GM23338 (cell line): ENCODE measurements around the gene UBE2R2. TPM values are rescaled to one million over a fixed set of nuclear protein-coding genes. Genes with fewer than 3 reads are reported as not detected.

ENCODE experiments used
- ATAC-seq: fragments of 200-7000 bp; cut with Tn5 transposase; 3 replicates; pipeline ENCODE4 v1.9.1; 2020
- DNase-seq: peaks from one replicate; pipeline ENCODE4 v3.0.0-alpha.2; 2015; ENCODE audit warnings: low spot score
- H2AFZ ChIP-seq: fragments of 200-600 bp; sonication (generic); 2 replicates; pipeline ENCODE4 v1.8.0; 2016; ENCODE audit warnings: antibody characterized with exemption, mild to moderate bottlenecking, moderate library complexity
- H3F3A ChIP-seq: fragments of 200-600 bp; sonication (generic); replicated peaks from 2 replicates; pipeline ENCODE4 v1.8.0; 2017; ENCODE audit warnings: antibody characterized with exemption, mixed run types, low read depth
- H3K27ac ChIP-seq: fragments of 200-600 bp; sonication (generic); 2 replicates; pipeline ENCODE4 v1.6.1; 2016; ENCODE audit warnings: low read depth
- H3K27me3 ChIP-seq: fragments of 200-600 bp; sonication (generic); 2 replicates; pipeline ENCODE4 v1.8.0; 2016; ENCODE audit warnings: mild to moderate bottlenecking, mixed run types, moderate library complexity; ENCODE audit not compliant: insufficient read depth
- H3K36me3 ChIP-seq: fragments of 200-600 bp; sonication (generic); 2 replicates; pipeline ENCODE4 v1.8.0; 2016; ENCODE audit warnings: mild to moderate bottlenecking; ENCODE audit not compliant: insufficient read depth
- H3K4me1 ChIP-seq: fragments of 200-600 bp; sonication (generic); 2 replicates; pipeline ENCODE4 v1.8.0; 2016; ENCODE audit warnings: mild to moderate bottlenecking, moderate library complexity; ENCODE audit not compliant: insufficient read depth
- H3K4me2 ChIP-seq: fragments of 200-600 bp; sonication (generic); 2 replicates; pipeline ENCODE4 v1.7.1; 2017; ENCODE audit warnings: mixed run types
- H3K4me3 ChIP-seq: fragments of 200-600 bp; sonication (generic); 2 replicates; pipeline ENCODE4 v1.6.1; 2016; ENCODE audit warnings: mixed run types
- H3K79me2 ChIP-seq: fragments of 200-600 bp; sonication (generic); replicated peaks from 2 replicates; pipeline ENCODE4 v1.8.0; 2017; ENCODE audit warnings: mild to moderate bottlenecking; ENCODE audit not compliant: insufficient read depth
- H3K9me2 ChIP-seq: fragments of 200-600 bp; sonication (generic); 2 replicates; pipeline ENCODE4 v1.8.0; 2017; ENCODE audit not compliant: insufficient read depth
- H4K20me1 ChIP-seq: fragments of 200-600 bp; sonication (generic); replicated peaks from 2 replicates; pipeline ENCODE4 v1.8.0; 2017; ENCODE audit warnings: mild to moderate bottlenecking; ENCODE audit not compliant: insufficient read depth
- H3K27ac Mint-ChIP-seq: 2 replicates; pipeline ENCODE4 v1.8.0; 2020; ENCODE audit warnings: inconsistent platforms, mild to moderate bottlenecking, moderate library complexity, mixed read lengths
- H3K27me3 Mint-ChIP-seq: 3 replicates; pipeline ENCODE4 v1.8.0; 2022; ENCODE audit warnings: low read depth, mild to moderate bottlenecking, moderate library complexity, mixed read lengths, inconsistent platforms; ENCODE audit not compliant: insufficient read depth, poor library complexity
- H3K36me3 Mint-ChIP-seq: 3 replicates; pipeline ENCODE4 v1.8.0; 2021; ENCODE audit warnings: low read depth, mild to moderate bottlenecking, inconsistent platforms, moderate library complexity, mixed read lengths
- H3K4me1 Mint-ChIP-seq: 3 replicates; pipeline ENCODE4 v1.8.0; 2020; ENCODE audit warnings: mild to moderate bottlenecking, inconsistent platforms, mixed read lengths
- H3K4me3 Mint-ChIP-seq: 3 replicates; pipeline ENCODE4 v1.8.0; 2021; ENCODE audit warnings: moderate library complexity, mild to moderate bottlenecking, inconsistent platforms, mixed read lengths
- H3K9me3 Mint-ChIP-seq: 3 replicates; pipeline ENCODE4 v1.8.0; 2020; ENCODE audit warnings: moderate library complexity, mild to moderate bottlenecking, inconsistent platforms, mixed read lengths
- EZH2phosphoT487 ChIP-seq: fragments of 200-600 bp; sonication (generic); IDR thresholded peaks from one replicate; pipeline ENCODE4 v1.8.1; 2018; ENCODE audit warnings: antibody characterized with exemption; ENCODE audit not compliant: unreplicated experiment
- REST ChIP-seq: IDR thresholded peaks from one replicate; pipeline ENCODE4 v1.6.1; 2018; ENCODE audit warnings: antibody characterized with exemption; ENCODE audit not compliant: unreplicated experiment
- polyA plus RNA-seq: library from polyadenylated mRNA; unstranded; fragments of >200 nt; fragmentation: Nextera tagmentation; extraction: Ambion mirVana; gene quantifications from 2 replicates; pipeline ENCODE4 v1.2.1, GENCODE V29; 2016
- total RNA-seq: library from RNA; depleted of rRNA; stranded (reverse); fragments of >200 nt; shearing (Covaris generic); gene quantifications from 2 replicates; pipeline ENCODE4 v1.2.3, GENCODE V29; 2014
- TF ChIP-seq, protein P1 (sequence below): fragments of 250-450 bp; sonication (Bioruptor Pico); IDR thresholded peaks from 2 replicates; pipeline ENCODE4 v1.5.0; 2020; ENCODE audit warnings: mild to moderate bottlenecking, moderate library complexity

The UBE2R2 gene
- total and polyA plus RNA-seq, 2 experiments from 2014 or later = 23.4 to 32.5 TPM

GRCh38 chr9:33881635-33882034, 64.7 kb downstream of the UBE2R2 start:
- Histone ChIP-seq H4K20me1 (peaks cover 46% of the 10 kb centered on the region), H3K36me3 (no peaks in the 10 kb centered on the region), H3K4me2 (no peak overlapping the region), H3F3A (no peaks in the 10 kb centered on the region), H2AFZ (no peak overlapping the region), H3K4me3 (no peak overlapping the region), H3K27ac (no peak overlapping the region), H3K4me1 (peaks cover 17% of the 10 kb centered on the region; the same call in 1 of the 2 replicates), H3K9me2 (no peaks in the 10 kb centered on the region), H3K27me3 (no peaks in the 10 kb centered on the region), H3K79me2 (peaks cover 99% of the 10 kb centered on the region)
- H3K27me3 Mint-ChIP-seq = peaks cover 6% of the 10 kb centered on the region
- DNase-seq = no peak
- no peak overlapping the region for H3K27ac Mint-ChIP-seq
- H3K4me3 Mint-ChIP-seq = no peak overlapping the region
- ATAC-seq = no peak
- H3K9me3 Mint-ChIP-seq = no peaks in the 10 kb centered on the region
- peaks cover 23% of the 10 kb centered on the region for H3K4me1 Mint-ChIP-seq
- H3K36me3 Mint-ChIP-seq = peaks cover 1% of the 10 kb centered on the region; the same call in 1 of the 3 replicates
- TF ChIP-seq REST (no peak), EZH2phosphoT487 (no peak)
- TF ChIP-seq, protein P1, sequence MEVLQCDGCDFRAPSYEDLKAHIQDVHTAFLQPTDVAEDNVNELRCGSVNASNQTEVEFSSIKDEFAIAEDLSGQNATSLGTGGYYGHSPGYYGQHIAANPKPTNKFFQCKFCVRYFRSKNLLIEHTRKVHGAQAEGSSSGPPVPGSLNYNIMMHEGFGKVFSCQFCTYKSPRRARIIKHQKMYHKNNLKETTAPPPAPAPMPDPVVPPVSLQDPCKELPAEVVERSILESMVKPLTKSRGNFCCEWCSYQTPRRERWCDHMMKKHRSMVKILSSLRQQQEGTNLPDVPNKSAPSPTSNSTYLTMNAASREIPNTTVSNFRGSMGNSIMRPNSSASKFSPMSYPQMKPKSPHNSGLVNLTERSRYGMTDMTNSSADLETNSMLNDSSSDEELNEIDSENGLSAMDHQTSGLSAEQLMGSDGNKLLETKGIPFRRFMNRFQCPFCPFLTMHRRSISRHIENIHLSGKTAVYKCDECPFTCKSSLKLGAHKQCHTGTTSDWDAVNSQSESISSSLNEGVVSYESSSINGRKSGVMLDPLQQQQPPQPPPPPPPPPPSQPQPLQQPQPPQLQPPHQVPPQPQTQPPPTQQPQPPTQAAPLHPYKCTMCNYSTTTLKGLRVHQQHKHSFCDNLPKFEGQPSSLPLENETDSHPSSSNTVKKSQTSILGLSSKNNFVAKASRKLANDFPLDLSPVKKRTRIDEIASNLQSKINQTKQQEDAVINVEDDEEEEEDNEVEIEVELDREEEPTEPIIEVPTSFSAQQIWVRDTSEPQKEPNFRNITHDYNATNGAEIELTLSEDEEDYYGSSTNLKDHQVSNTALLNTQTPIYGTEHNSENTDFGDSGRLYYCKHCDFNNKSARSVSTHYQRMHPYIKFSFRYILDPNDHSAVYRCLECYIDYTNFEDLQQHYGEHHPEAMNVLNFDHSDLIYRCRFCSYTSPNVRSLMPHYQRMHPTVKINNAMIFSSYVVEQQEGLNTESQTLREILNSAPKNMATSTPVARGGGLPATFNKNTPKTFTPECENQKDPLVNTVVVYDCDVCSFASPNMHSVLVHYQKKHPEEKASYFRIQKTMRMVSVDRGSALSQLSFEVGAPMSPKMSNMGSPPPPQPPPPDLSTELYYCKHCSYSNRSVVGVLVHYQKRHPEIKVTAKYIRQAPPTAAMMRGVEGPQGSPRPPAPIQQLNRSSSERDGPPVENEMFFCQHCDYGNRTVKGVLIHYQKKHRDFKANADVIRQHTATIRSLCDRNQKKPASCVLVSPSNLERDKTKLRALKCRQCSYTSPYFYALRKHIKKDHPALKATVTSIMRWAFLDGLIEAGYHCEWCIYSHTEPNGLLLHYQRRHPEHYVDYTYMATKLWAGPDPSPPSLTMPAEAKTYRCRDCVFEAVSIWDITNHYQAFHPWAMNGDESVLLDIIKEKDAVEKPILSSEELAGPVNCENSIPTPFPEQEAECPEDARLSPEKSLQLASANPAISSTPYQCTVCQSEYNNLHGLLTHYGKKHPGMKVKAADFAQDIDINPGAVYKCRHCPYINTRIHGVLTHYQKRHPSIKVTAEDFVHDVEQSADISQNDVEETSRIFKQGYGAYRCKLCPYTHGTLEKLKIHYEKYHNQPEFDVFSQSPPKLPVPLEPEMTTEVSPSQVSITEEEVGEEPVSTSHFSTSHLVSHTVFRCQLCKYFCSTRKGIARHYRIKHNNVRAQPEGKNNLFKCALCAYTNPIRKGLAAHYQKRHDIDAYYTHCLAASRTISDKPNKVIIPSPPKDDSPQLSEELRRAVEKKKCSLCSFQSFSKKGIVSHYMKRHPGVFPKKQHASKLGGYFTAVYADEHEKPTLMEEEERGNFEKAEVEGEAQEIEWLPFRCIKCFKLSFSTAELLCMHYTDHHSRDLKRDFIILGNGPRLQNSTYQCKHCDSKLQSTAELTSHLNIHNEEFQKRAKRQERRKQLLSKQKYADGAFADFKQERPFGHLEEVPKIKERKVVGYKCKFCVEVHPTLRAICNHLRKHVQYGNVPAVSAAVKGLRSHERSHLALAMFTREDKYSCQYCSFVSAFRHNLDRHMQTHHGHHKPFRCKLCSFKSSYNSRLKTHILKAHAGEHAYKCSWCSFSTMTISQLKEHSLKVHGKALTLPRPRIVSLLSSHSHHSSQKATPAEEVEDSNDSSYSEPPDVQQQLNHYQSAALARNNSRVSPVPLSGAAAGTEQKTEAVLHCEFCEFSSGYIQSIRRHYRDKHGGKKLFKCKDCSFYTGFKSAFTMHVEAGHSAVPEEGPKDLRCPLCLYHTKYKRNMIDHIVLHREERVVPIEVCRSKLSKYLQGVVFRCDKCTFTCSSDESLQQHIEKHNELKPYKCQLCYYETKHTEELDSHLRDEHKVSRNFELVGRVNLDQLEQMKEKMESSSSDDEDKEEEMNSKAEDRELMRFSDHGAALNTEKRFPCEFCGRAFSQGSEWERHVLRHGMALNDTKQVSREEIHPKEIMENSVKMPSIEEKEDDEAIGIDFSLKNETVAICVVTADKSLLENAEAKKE (CRISPR knock-in tag) = no peak
